Suppressor macrophage (primary cell): ENCODE results near the gene DCAKD.
A peak's percentile ranks its signal among the peaks of the same experiment; 100 is the strongest.

Experiments
- DNase-seq, 4 experiments: peaks; one replicate each; pipeline ENCODE4 v3.0.0-alpha.2; 2020 to 2022
- total RNA-seq, 17 experiments: gene quantifications; one replicate each; lab custom pipeline; 2026; ENCODE audit warnings: mixed read lengths in 6 of 17, inconsistent platforms in 3 of 17; lab: John Stamatoyannopoulos, UW

The DCAKD gene
- 4.0 to 14.3 (median 8.4) reads per million in 17 experiments for total RNA-seq

- peak; percentile 97 to 99 (median 98) for DNase-seq
Observed at GRCh38 chr17:45051060-45051719, at the start of gene DCAKD. Gene DCAKD, minus strand, starts transcription at chr17:45051632. Its CDS starts 16,747 bp downstream, at chr17:45034885.

- DNase-seq: peak; percentile 70 to 88 (median 84)
Observed at GRCh38 chr17:45098869-45099616, 47.6 kb upstream of the DCAKD start.

GRCh38 chr17:45098081-45098868 lies 46.8 kb upstream of the DCAKD start:
- DNase-seq: no peak

GRCh38 chr17:45096926-45097325 lies 45.5 kb upstream of the DCAKD start:
- DNase-seq: no peak

GRCh38 chr17:45096141-45096540 lies 44.7 kb upstream of the DCAKD start:
- peak in 3 of 4 experiments; percentile 24 to 38 (median 26) for DNase-seq

GRCh38 chr17:45093444-45094110 lies 42.1 kb upstream of the DCAKD start:
- DNase-seq: no peak

- no peak for DNase-seq
Observed at GRCh38 chr17:45092911-45093430, 41.5 kb upstream of the DCAKD start.

GRCh38 chr17:45091778-45092425 lies 40.5 kb upstream of the DCAKD start:
- no peak for DNase-seq

- no peak for DNase-seq
Observed at GRCh38 chr17:45090711-45091110, 39.3 kb upstream of the DCAKD start.

GRCh38 chr17:45088741-45089140 lies 37.3 kb upstream of the DCAKD start:
- DNase-seq: no peak

- no peak for DNase-seq
Observed at GRCh38 chr17:45087978-45088377, 36.5 kb upstream of the DCAKD start.

- DNase-seq: peak in 1 of 4 experiments; percentile 12
Observed at GRCh38 chr17:45087504-45087975, 36.1 kb upstream of the DCAKD start.

- no peak for DNase-seq
Observed at GRCh38 chr17:45086865-45087503, 35.6 kb upstream of the DCAKD start.

- no peak for DNase-seq
Observed at GRCh38 chr17:45086391-45086790, 35.0 kb upstream of the DCAKD start.

- no peak for DNase-seq
Observed at GRCh38 chr17:45081047-45081703, 29.7 kb upstream of the DCAKD start.

- DNase-seq: peak; percentile 52 to 74 (median 62)
Observed at GRCh38 chr17:45077643-45078042, 26.2 kb upstream of the DCAKD start.

- DNase-seq: peak in 1 of 4 experiments; percentile 34
Observed at GRCh38 chr17:45073414-45074070, 22.1 kb upstream of the DCAKD start.

GRCh38 chr17:45070809-45071208 lies 19.4 kb upstream of the DCAKD start:
- DNase-seq: peak in 1 of 4 experiments; percentile 15

- no peak for DNase-seq
Observed at GRCh38 chr17:45070001-45070400, 18.6 kb upstream of the DCAKD start.

GRCh38 chr17:45067637-45068036 lies 16.2 kb upstream of the DCAKD start:
- DNase-seq: no peak
